IMR-90 (cell line): ENCODE data around the gene ITGA5. TPM values are rescaled to one million over a fixed set of nuclear protein-coding genes. Genes with fewer than 3 reads are reported as not detected.

Source experiments
- ATAC-seq: fragments of 200-7000 bp; cut with Tn5 transposase; 2 replicates; pipeline ENCODE4 v1.9.1; 2020; ENCODE audit warnings: low read depth, mild to moderate bottlenecking, moderate library complexity
- BruUV-seq: library from RNA; stranded (reverse); fragments of 400-500 nt; replicated peaks from 2 replicates; lab custom pipeline; 2021; lab: Mats Ljungman, UMichigan
- CTCF ChIA-PET: fragments of 300-600 bp; formaldehyde crosslinking; extraction: SDS; loops from one replicate; lab custom pipeline; 2021; ENCODE audit warnings: antibody characterized with exemption; lab: Yijun Ruan, JAX
- POLR2A ChIA-PET: fragments of 300-600 bp; sonication (Branson Sonifier 250); formaldehyde crosslinking; loops from one replicate; lab custom pipeline; 2022; ENCODE audit warnings: antibody characterized with exemption; ENCODE audit not compliant: unreplicated experiment; lab: Charles Lee
- DNase-seq: peaks from one replicate; pipeline ENCODE4 v3.0.0; 2013
- H2AFZ ChIP-seq: replicated peaks from 2 replicates; pipeline ENCODE3; 2013; ENCODE audit warnings: low read length, mild to moderate bottlenecking; ENCODE audit not compliant: poor library complexity
- H2AK5ac ChIP-seq: 2 replicates; pipeline ENCODE4 v1.6.1; 2013; ENCODE audit warnings: low read depth, low read length, inconsistent platforms
- H2AK9ac ChIP-seq: replicated peaks from 2 replicates; pipeline ENCODE3; 2013; ENCODE audit warnings: mild to moderate bottlenecking, low read depth, low read length, moderate library complexity; ENCODE audit not compliant: poor library complexity
- H2BK120ac ChIP-seq: 2 replicates; pipeline ENCODE4 v1.6.1; 2013; ENCODE audit warnings: low read depth, low read length, inconsistent platforms
- H2BK15ac ChIP-seq: 3 replicates; pipeline ENCODE4 v1.6.1; 2013; ENCODE audit warnings: low read depth, low read length, inconsistent platforms
- H2BK20ac ChIP-seq: 2 replicates; pipeline ENCODE4 v1.6.1; 2013; ENCODE audit warnings: low read depth, mild to moderate bottlenecking, inconsistent platforms, low read length, moderate library complexity
- H2BK5ac ChIP-seq: 2 replicates; pipeline ENCODE4 v1.6.1; 2013; ENCODE audit warnings: mild to moderate bottlenecking, low read depth, low read length, inconsistent platforms; ENCODE audit not compliant: poor library complexity, severe bottlenecking
- H3K14ac ChIP-seq: replicated peaks from 2 replicates; pipeline ENCODE4 v1.6.1; 2013; ENCODE audit warnings: low read depth, low read length, inconsistent platforms
- H3K18ac ChIP-seq: 2 replicates; pipeline ENCODE4 v1.6.1; 2013; ENCODE audit warnings: low read depth, low read length, control low read depth
- H3K23ac ChIP-seq: 2 replicates; pipeline ENCODE4 v1.6.1; 2013; ENCODE audit warnings: low read depth, low read length, inconsistent platforms
- H3K27ac ChIP-seq: 2 replicates; pipeline ENCODE4 v1.5.1; 2013; ENCODE audit warnings: mild to moderate bottlenecking, control low read depth, low read length; ENCODE audit not compliant: insufficient read depth
- H3K27me3 ChIP-seq: 2 replicates; pipeline ENCODE4 v1.6.1; 2013; ENCODE audit warnings: low read length; ENCODE audit not compliant: control insufficient read depth, insufficient read depth
- H3K36me3 ChIP-seq: 2 replicates; pipeline ENCODE4 v1.6.1; 2013; ENCODE audit warnings: low read length, mixed read lengths; ENCODE audit not compliant: control insufficient read depth, insufficient read depth
- H3K4ac ChIP-seq: 2 replicates; pipeline ENCODE4 v1.6.1; 2013; ENCODE audit warnings: low read depth, low read length, inconsistent platforms
- H3K4me1 ChIP-seq: 2 replicates; pipeline ENCODE4 v1.6.1; 2013; ENCODE audit warnings: low read length, mixed read lengths; ENCODE audit not compliant: control insufficient read depth, insufficient read depth
- H3K4me2 ChIP-seq: 2 replicates; pipeline ENCODE4 v1.6.1; 2013; ENCODE audit warnings: low read depth, mild to moderate bottlenecking, control low read depth, low read length, moderate library complexity
- H3K4me3 ChIP-seq: 2 replicates; pipeline ENCODE4 v1.5.1; 2013; ENCODE audit warnings: low read depth, mild to moderate bottlenecking, control low read depth, low read length, moderate library complexity; ENCODE audit not compliant: insufficient read depth
- H3K56ac ChIP-seq: 2 replicates; pipeline ENCODE4 v1.6.1; 2013; ENCODE audit warnings: low read length, inconsistent platforms; ENCODE audit not compliant: insufficient read depth; ENCODE audit errors: extremely low read depth
- H3K79me1 ChIP-seq, 2 experiments: 2 replicates each; pipeline ENCODE4 v1.6.1; 2013; ENCODE audit warnings: low read length in 2 of 2, inconsistent platforms in 1 of 2, low read depth in 1 of 2
- H3K9ac ChIP-seq: 2 replicates; pipeline ENCODE4 v1.6.1; 2013; ENCODE audit warnings: low read depth, low read length, control low read depth
- H3K9me1 ChIP-seq: 2 replicates; pipeline ENCODE4 v1.6.1; 2013; ENCODE audit warnings: low read length, inconsistent platforms; ENCODE audit not compliant: insufficient read depth
- H3K9me3 ChIP-seq: 2 replicates; pipeline ENCODE4 v1.6.1; 2013; ENCODE audit warnings: low read length; ENCODE audit not compliant: control insufficient read depth, insufficient read depth
- H4K20me1 ChIP-seq: 2 replicates; pipeline ENCODE4 v1.6.1; 2013; ENCODE audit warnings: low read length, inconsistent platforms; ENCODE audit not compliant: insufficient read depth
- H4K5ac ChIP-seq: 2 replicates; pipeline ENCODE4 v1.6.1; 2013; ENCODE audit warnings: mild to moderate bottlenecking, low read depth, low read length, control low read depth
- H4K8ac ChIP-seq, 2 experiments: 2 replicates each; pipeline ENCODE4 v1.6.1; 2013; ENCODE audit warnings: low read depth in 2 of 2, low read length in 2 of 2, control low read depth in 1 of 2, inconsistent platforms in 1 of 2
- H4K91ac ChIP-seq: 2 replicates; pipeline ENCODE4 v1.6.1; 2013; ENCODE audit warnings: low read depth, low read length, inconsistent platforms; ENCODE audit not compliant: insufficient read depth
- BHLHE40 ChIP-seq: fragments of 150-350 bp; IDR thresholded peaks from 2 replicates; pipeline ENCODE4 v1.6.1; 2016; ENCODE audit warnings: mild to moderate bottlenecking, low read depth, low read length
- CHD1 ChIP-seq: IDR thresholded peaks from 2 replicates; pipeline ENCODE4 v1.6.1; 2012; ENCODE audit warnings: low read depth, low read length, improper control_type of control experiment
- ELK1 ChIP-seq: fragments of 150-350 bp; IDR thresholded peaks from 2 replicates; pipeline ENCODE4 v1.6.1; 2016; ENCODE audit warnings: low read depth, mild to moderate bottlenecking, low read length, moderate library complexity, borderline replicate concordance
- FOS ChIP-seq: fragments of 150-350 bp; IDR thresholded peaks from 2 replicates; pipeline ENCODE4 v1.6.1; 2016; ENCODE audit warnings: low read depth, low read length
- MAFK ChIP-seq: IDR thresholded peaks from 2 replicates; pipeline ENCODE4 v1.6.1; 2012; ENCODE audit warnings: low read depth, low read length, improper control_type of control experiment
- MAZ ChIP-seq: IDR thresholded peaks from 2 replicates; pipeline ENCODE4 v1.6.1; 2012; ENCODE audit warnings: low read depth, mild to moderate bottlenecking, low read length, improper control_type of control experiment, moderate library complexity, borderline replicate concordance
- MXI1 ChIP-seq: IDR thresholded peaks from 2 replicates; pipeline ENCODE4 v1.6.1; 2012; ENCODE audit warnings: low read depth, mild to moderate bottlenecking, low read length, moderate library complexity, borderline replicate concordance
- POLR2A ChIP-seq: IDR thresholded peaks from 2 replicates; pipeline ENCODE4 v1.6.1; 2012; ENCODE audit warnings: mild to moderate bottlenecking, low read depth, low read length
- RFX5 ChIP-seq: IDR thresholded peaks from 2 replicates; pipeline ENCODE4 v1.8.0; 2012; ENCODE audit warnings: low read depth, mild to moderate bottlenecking, low read length, moderate library complexity
- WGBS, 2 experiments: methylation state at CpG; one replicate each; pipeline versions ENCODE4 v1.1.5 to v1.1.7; 2013; ENCODE audit warnings: missing lambda C conversion rate in 2 of 2; ENCODE audit not compliant: insufficient read length in 1 of 2; ENCODE audit errors: extremely low coverage in 2 of 2; 5-methylcytosine and 5-hydroxymethylcytosine counted together
- dilution Hi-C: fragments of 300-500 bp; cut with HindIII; formaldehyde crosslinking; loops from one replicate; pipeline ENCODE4 v1.14.3; 2018; ENCODE audit warnings: low sequenced_read_pairs; ENCODE audit not compliant: unreplicated experiment
- in situ Hi-C: fragments of 300-500 bp; cut with MboI; formaldehyde crosslinking; loops from 3 replicates; pipeline ENCODE4 v1.14.3; 2019; ENCODE audit warnings: low sequenced_read_pairs, inconsistent platforms, mixed read lengths
- intact Hi-C: fragments of 100-400 bp; cut with micrococcal nuclease; formaldehyde crosslinking; loops from 2 replicates; pipeline ENCODE4 v1.10.0; 2022
- polyA plus RNA-seq, 3 experiments: library from polyadenylated mRNA; depleted of rRNA; stranded (reverse); fragments of >200 nt; gene quantifications; 2 replicates each; pipeline ENCODE4 v1.2.3, GENCODE V29; 2012; ENCODE audit warnings: low replicate concordance in 1 of 3
- total RNA-seq: library from RNA; depleted of rRNA; stranded (reverse); fragments of >200 nt; gene quantifications from 2 replicates; pipeline ENCODE4 v1.2.3, GENCODE V29; 2012

ITGA5 gene
- total and polyA plus RNA-seq, 2 of the 4 experiments (the other 2 are of a cell fraction), result 159 to 259 TPM

GRCh38 chr12:54442099-54442498, 23.0 kb upstream of the ITGA5 start:
- H3K4me1 ChIP-seq, result peaks cover 4% of the 10 kb centered on the region
- no CpG with 5 or more reads among the region's 2 CpGs for WGBS, 2 experiments
- no peak for TF ChIP-seq POLR2A
- TF ChIP-seq FOS, result no peak
- no peak for TF ChIP-seq BHLHE40
- no peak for TF ChIP-seq MAFK
- TF ChIP-seq MXI1, result no peak
- TF ChIP-seq ELK1, result no peak
- no peak for TF ChIP-seq MAZ
- TF ChIP-seq CHD1, result no peak
- no peak for TF ChIP-seq RFX5
- DNase-seq, result no peak
- H3K14ac ChIP-seq, result no peak overlapping the region
- no peak overlapping the region for H4K91ac ChIP-seq
- no peak overlapping the region for H3K4me2 ChIP-seq
- intact Hi-C loops, result no loop called here
- H2BK120ac ChIP-seq, result no peak overlapping the region
- H3K79me1 ChIP-seq, result no peaks in the 10 kb centered on the region
- H2BK5ac ChIP-seq, result no peak overlapping the region
- no peak overlapping the region for H3K27ac ChIP-seq
- H3K9me3 ChIP-seq, result no peaks in the 10 kb centered on the region
- no peak overlapping the region for H3K18ac ChIP-seq
- no peak overlapping the region for H4K5ac ChIP-seq
- H2BK15ac ChIP-seq, result no peak overlapping the region
- in situ Hi-C loops, result loop anchor here (5.0 kb wide), 1 partner anchor 45 kb away; no protein-coding TSS in a partner anchor
- no TSS peak for BruUV-seq
- H4K8ac ChIP-seq, result no peak overlapping the region
- dilution Hi-C loops, result no loop called here
- no peak overlapping the region for H2BK20ac ChIP-seq
- H4K20me1 ChIP-seq, result no peaks in the 10 kb centered on the region
- H3K9me1 ChIP-seq, result no peaks in the 10 kb centered on the region
- H2AK9ac ChIP-seq, result no peak overlapping the region
- H3K4ac ChIP-seq, result no peak overlapping the region
- peaks cover 22% of the 10 kb centered on the region for H3K27me3 ChIP-seq
- ChIA-PET POLR2A (no interaction called here), CTCF (interaction anchor here (0.6 to 8.1 kb wide), 2 partner anchors 11 to 41 kb away, joined by 4 to 77 read pairs; no protein-coding TSS in a partner anchor)
- no peak overlapping the region for H3K23ac ChIP-seq
- H3K4me3 ChIP-seq, result no peak overlapping the region
- H2AK5ac ChIP-seq, result no peak overlapping the region
- no peak overlapping the region for H2AFZ ChIP-seq
- ATAC-seq, result no peak
- no peak overlapping the region for H3K9ac ChIP-seq
- no peak overlapping the region for H3K56ac ChIP-seq
- no peaks in the 10 kb centered on the region for H3K36me3 ChIP-seq
